IMR-90 (cell line): ENCODE data around the gene FUT1. TPM values are rescaled to one million over a fixed set of nuclear protein-coding genes. Genes with fewer than 3 reads are reported as not detected.

Source experiments
- ATAC-seq: fragments of 200-7000 bp; cut with Tn5 transposase; 2 replicates; pipeline ENCODE4 v1.9.1; 2020; ENCODE audit warnings: low read depth, mild to moderate bottlenecking, moderate library complexity
- BruUV-seq: library from RNA; stranded (reverse); fragments of 400-500 nt; replicated peaks from 2 replicates; lab custom pipeline; 2021; lab: Mats Ljungman, UMichigan
- CTCF ChIA-PET: fragments of 300-600 bp; formaldehyde crosslinking; extraction: SDS; loops from one replicate; lab custom pipeline; 2021; ENCODE audit warnings: antibody characterized with exemption; lab: Yijun Ruan, JAX
- POLR2A ChIA-PET: fragments of 300-600 bp; sonication (Branson Sonifier 250); formaldehyde crosslinking; loops from one replicate; lab custom pipeline; 2022; ENCODE audit warnings: antibody characterized with exemption; ENCODE audit not compliant: unreplicated experiment; lab: Charles Lee
- DNase-seq: peaks from one replicate; pipeline ENCODE4 v3.0.0; 2013
- H2AFZ ChIP-seq: replicated peaks from 2 replicates; pipeline ENCODE3; 2013; ENCODE audit warnings: low read length, mild to moderate bottlenecking; ENCODE audit not compliant: poor library complexity
- H2AK5ac ChIP-seq: 2 replicates; pipeline ENCODE4 v1.6.1; 2013; ENCODE audit warnings: low read depth, low read length, inconsistent platforms
- H2AK9ac ChIP-seq: replicated peaks from 2 replicates; pipeline ENCODE3; 2013; ENCODE audit warnings: mild to moderate bottlenecking, low read depth, low read length, moderate library complexity; ENCODE audit not compliant: poor library complexity
- H2BK120ac ChIP-seq: 2 replicates; pipeline ENCODE4 v1.6.1; 2013; ENCODE audit warnings: low read depth, low read length, inconsistent platforms
- H2BK15ac ChIP-seq: 3 replicates; pipeline ENCODE4 v1.6.1; 2013; ENCODE audit warnings: low read depth, low read length, inconsistent platforms
- H2BK20ac ChIP-seq: 2 replicates; pipeline ENCODE4 v1.6.1; 2013; ENCODE audit warnings: low read depth, mild to moderate bottlenecking, inconsistent platforms, low read length, moderate library complexity
- H2BK5ac ChIP-seq: 2 replicates; pipeline ENCODE4 v1.6.1; 2013; ENCODE audit warnings: mild to moderate bottlenecking, low read depth, low read length, inconsistent platforms; ENCODE audit not compliant: poor library complexity, severe bottlenecking
- H3K14ac ChIP-seq: replicated peaks from 2 replicates; pipeline ENCODE4 v1.6.1; 2013; ENCODE audit warnings: low read depth, low read length, inconsistent platforms
- H3K18ac ChIP-seq: 2 replicates; pipeline ENCODE4 v1.6.1; 2013; ENCODE audit warnings: low read depth, low read length, control low read depth
- H3K23ac ChIP-seq: 2 replicates; pipeline ENCODE4 v1.6.1; 2013; ENCODE audit warnings: low read depth, low read length, inconsistent platforms
- H3K27ac ChIP-seq: 2 replicates; pipeline ENCODE4 v1.5.1; 2013; ENCODE audit warnings: mild to moderate bottlenecking, control low read depth, low read length; ENCODE audit not compliant: insufficient read depth
- H3K27me3 ChIP-seq: 2 replicates; pipeline ENCODE4 v1.6.1; 2013; ENCODE audit warnings: low read length; ENCODE audit not compliant: control insufficient read depth, insufficient read depth
- H3K36me3 ChIP-seq: 2 replicates; pipeline ENCODE4 v1.6.1; 2013; ENCODE audit warnings: low read length, mixed read lengths; ENCODE audit not compliant: control insufficient read depth, insufficient read depth
- H3K4ac ChIP-seq: 2 replicates; pipeline ENCODE4 v1.6.1; 2013; ENCODE audit warnings: low read depth, low read length, inconsistent platforms
- H3K4me1 ChIP-seq: 2 replicates; pipeline ENCODE4 v1.6.1; 2013; ENCODE audit warnings: low read length, mixed read lengths; ENCODE audit not compliant: control insufficient read depth, insufficient read depth
- H3K4me2 ChIP-seq: 2 replicates; pipeline ENCODE4 v1.6.1; 2013; ENCODE audit warnings: low read depth, mild to moderate bottlenecking, control low read depth, low read length, moderate library complexity
- H3K4me3 ChIP-seq: 2 replicates; pipeline ENCODE4 v1.5.1; 2013; ENCODE audit warnings: low read depth, mild to moderate bottlenecking, control low read depth, low read length, moderate library complexity; ENCODE audit not compliant: insufficient read depth
- H3K56ac ChIP-seq: 2 replicates; pipeline ENCODE4 v1.6.1; 2013; ENCODE audit warnings: low read length, inconsistent platforms; ENCODE audit not compliant: insufficient read depth; ENCODE audit errors: extremely low read depth
- H3K79me1 ChIP-seq, 2 experiments: 2 replicates each; pipeline ENCODE4 v1.6.1; 2013; ENCODE audit warnings: low read length in 2 of 2, inconsistent platforms in 1 of 2, low read depth in 1 of 2
- H3K9ac ChIP-seq: 2 replicates; pipeline ENCODE4 v1.6.1; 2013; ENCODE audit warnings: low read depth, low read length, control low read depth
- H3K9me1 ChIP-seq: 2 replicates; pipeline ENCODE4 v1.6.1; 2013; ENCODE audit warnings: low read length, inconsistent platforms; ENCODE audit not compliant: insufficient read depth
- H3K9me3 ChIP-seq: 2 replicates; pipeline ENCODE4 v1.6.1; 2013; ENCODE audit warnings: low read length; ENCODE audit not compliant: control insufficient read depth, insufficient read depth
- H4K20me1 ChIP-seq: 2 replicates; pipeline ENCODE4 v1.6.1; 2013; ENCODE audit warnings: low read length, inconsistent platforms; ENCODE audit not compliant: insufficient read depth
- H4K5ac ChIP-seq: 2 replicates; pipeline ENCODE4 v1.6.1; 2013; ENCODE audit warnings: mild to moderate bottlenecking, low read depth, low read length, control low read depth
- H4K8ac ChIP-seq, 2 experiments: 2 replicates each; pipeline ENCODE4 v1.6.1; 2013; ENCODE audit warnings: low read depth in 2 of 2, low read length in 2 of 2, control low read depth in 1 of 2, inconsistent platforms in 1 of 2
- H4K91ac ChIP-seq: 2 replicates; pipeline ENCODE4 v1.6.1; 2013; ENCODE audit warnings: low read depth, low read length, inconsistent platforms; ENCODE audit not compliant: insufficient read depth
- BHLHE40 ChIP-seq: fragments of 150-350 bp; IDR thresholded peaks from 2 replicates; pipeline ENCODE4 v1.6.1; 2016; ENCODE audit warnings: mild to moderate bottlenecking, low read depth, low read length
- CEBPB ChIP-seq: IDR thresholded peaks from 2 replicates; pipeline ENCODE4 v1.6.1; 2012; ENCODE audit warnings: low read depth, low read length, improper control_type of control experiment
- CHD1 ChIP-seq: IDR thresholded peaks from 2 replicates; pipeline ENCODE4 v1.6.1; 2012; ENCODE audit warnings: low read depth, low read length, improper control_type of control experiment
- FOS ChIP-seq: fragments of 150-350 bp; IDR thresholded peaks from 2 replicates; pipeline ENCODE4 v1.6.1; 2016; ENCODE audit warnings: low read depth, low read length
- MAFK ChIP-seq: IDR thresholded peaks from 2 replicates; pipeline ENCODE4 v1.6.1; 2012; ENCODE audit warnings: low read depth, low read length, improper control_type of control experiment
- MAZ ChIP-seq: IDR thresholded peaks from 2 replicates; pipeline ENCODE4 v1.6.1; 2012; ENCODE audit warnings: low read depth, mild to moderate bottlenecking, low read length, improper control_type of control experiment, moderate library complexity, borderline replicate concordance
- MXI1 ChIP-seq: IDR thresholded peaks from 2 replicates; pipeline ENCODE4 v1.6.1; 2012; ENCODE audit warnings: low read depth, mild to moderate bottlenecking, low read length, moderate library complexity, borderline replicate concordance
- POLR2A ChIP-seq: IDR thresholded peaks from 2 replicates; pipeline ENCODE4 v1.6.1; 2012; ENCODE audit warnings: mild to moderate bottlenecking, low read depth, low read length
- RAD21 ChIP-seq: IDR thresholded peaks from 2 replicates; pipeline ENCODE4 v1.6.1; 2012; ENCODE audit warnings: low read length, improper control_type of control experiment
- RCOR1 ChIP-seq: IDR thresholded peaks from 2 replicates; pipeline ENCODE4 v1.6.1; 2012; ENCODE audit warnings: mild to moderate bottlenecking, low read length, improper control_type of control experiment; ENCODE audit not compliant: insufficient replicate concordance
- WGBS, 2 experiments: methylation state at CpG; one replicate each; pipeline versions ENCODE4 v1.1.5 to v1.1.7; 2013; ENCODE audit warnings: missing lambda C conversion rate in 2 of 2; ENCODE audit not compliant: insufficient read length in 1 of 2; ENCODE audit errors: extremely low coverage in 2 of 2; 5-methylcytosine and 5-hydroxymethylcytosine counted together
- dilution Hi-C: fragments of 300-500 bp; cut with HindIII; formaldehyde crosslinking; loops from one replicate; pipeline ENCODE4 v1.14.3; 2018; ENCODE audit warnings: low sequenced_read_pairs; ENCODE audit not compliant: unreplicated experiment
- in situ Hi-C: fragments of 300-500 bp; cut with MboI; formaldehyde crosslinking; loops from 3 replicates; pipeline ENCODE4 v1.14.3; 2019; ENCODE audit warnings: low sequenced_read_pairs, inconsistent platforms, mixed read lengths
- intact Hi-C: fragments of 100-400 bp; cut with micrococcal nuclease; formaldehyde crosslinking; loops from 2 replicates; pipeline ENCODE4 v1.10.0; 2022
- polyA plus RNA-seq, 3 experiments: library from polyadenylated mRNA; depleted of rRNA; stranded (reverse); fragments of >200 nt; gene quantifications; 2 replicates each; pipeline ENCODE4 v1.2.3, GENCODE V29; 2012; ENCODE audit warnings: low replicate concordance in 1 of 3
- total RNA-seq: library from RNA; depleted of rRNA; stranded (reverse); fragments of >200 nt; gene quantifications from 2 replicates; pipeline ENCODE4 v1.2.3, GENCODE V29; 2012
- TF ChIP-seq, protein P1 (sequence below): fragments of 150-350 bp; IDR thresholded peaks from 2 replicates; pipeline ENCODE4 v1.6.1; 2017; ENCODE audit warnings: mild to moderate bottlenecking, antibody characterized with exemption, low read length, low read depth
- TF ChIP-seq, protein P2 (sequence below): conservative IDR thresholded peaks from 2 replicates; pipeline ENCODE4 v1.5.1; 2012; ENCODE audit warnings: mild to moderate bottlenecking, low read depth, low read length, improper control_type of control experiment
- TF ChIP-seq, protein P3 (sequence below): fragments of 150-350 bp; IDR thresholded peaks from 2 replicates; pipeline ENCODE4 v1.6.1; 2016; ENCODE audit warnings: low read depth, mild to moderate bottlenecking, low read length, moderate library complexity, borderline replicate concordance

The FUT1 gene
- total and polyA plus RNA-seq, 2 of the 4 experiments (the other 2 are of a cell fraction): 0.09 to 0.18 TPM

DNA sequence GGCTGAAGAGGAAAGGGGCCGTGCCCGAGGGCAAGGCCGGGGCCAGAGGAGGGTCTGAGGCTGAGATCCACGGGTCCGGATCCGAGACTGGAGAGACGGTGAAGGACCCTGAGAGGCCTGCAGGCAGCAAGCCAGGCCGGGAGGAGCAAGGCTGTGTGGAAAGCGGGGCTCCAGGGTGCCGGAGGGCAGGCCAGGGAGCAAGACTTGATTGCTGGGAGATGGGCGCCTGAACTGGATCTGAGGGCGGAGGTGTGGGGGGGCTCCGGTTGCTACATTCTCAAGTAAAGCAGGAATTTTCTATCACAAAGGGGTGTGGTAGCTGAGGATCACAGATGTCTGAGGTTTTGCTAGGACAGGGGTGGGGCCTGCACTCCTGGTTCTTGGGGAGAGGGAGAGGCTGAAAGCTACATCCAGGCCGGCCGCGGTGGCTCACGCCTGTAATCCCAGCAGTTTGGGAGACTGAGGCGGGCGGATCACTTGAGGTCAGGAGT lies 36.7 kb downstream of the FUT1 start:
- Histone ChIP-seq H3K14ac (no peak overlapping the region), H4K8ac (no peak overlapping the region), H3K9ac (no peak overlapping the region), H4K91ac (no peak overlapping the region), H3K27me3 (no peaks in the 10 kb centered on the region), H3K27ac (no peak overlapping the region), H3K18ac (no peak overlapping the region), H3K4ac (no peak overlapping the region), H2AK5ac (peak overlapping the region; percentile 97; the same call in 1 of the 2 replicates), H2BK15ac (no peak overlapping the region), H4K20me1 (no peaks in the 10 kb centered on the region), H3K4me2 (no peak overlapping the region), H2BK5ac (no peak overlapping the region), H3K4me1 (peaks cover 15% of the 10 kb centered on the region), H3K9me3 (no peaks in the 10 kb centered on the region), H2AK9ac (peak overlapping the region; percentile 42), H2AFZ (no peak overlapping the region), H3K9me1 (peaks cover 7% of the 10 kb centered on the region; the same call in 1 of the 2 replicates), H3K79me1 (peaks cover 6 to 32% of the 10 kb centered on the region in 2 experiments; a peak in 3 of 4 replicates), H3K23ac (no peak overlapping the region), H2BK120ac (no peak overlapping the region), H4K5ac (no peak overlapping the region), H3K36me3 (no peaks in the 10 kb centered on the region), H3K4me3 (no peak overlapping the region), H2BK20ac (no peak overlapping the region), H3K56ac (no peak overlapping the region)
- intact Hi-C loops: loop anchor here (2.0 kb wide), 1 partner anchor 41 kb away; no protein-coding TSS in a partner anchor
- no TSS peak for BruUV-seq
- 70% methylated on average over 7 of the region's 19 CpGs; no CpG with 5 or more reads in 1 of the 2 experiments for WGBS, 2 experiments
- in situ Hi-C loops: no loop called here
- ATAC-seq (no peak), DNase-seq (no peak)
- dilution Hi-C loops: no loop called here
- POLR2A ChIA-PET: no interaction called here
- TF ChIP-seq CEBPB (no peak), CHD1 (no peak), MXI1 (no peak), RAD21 (no peak), MAZ (no peak), MAFK (no peak), RCOR1 (no peak), BHLHE40 (no peak), FOS (no peak), POLR2A (no peak)
- TF ChIP-seq, protein P1, sequence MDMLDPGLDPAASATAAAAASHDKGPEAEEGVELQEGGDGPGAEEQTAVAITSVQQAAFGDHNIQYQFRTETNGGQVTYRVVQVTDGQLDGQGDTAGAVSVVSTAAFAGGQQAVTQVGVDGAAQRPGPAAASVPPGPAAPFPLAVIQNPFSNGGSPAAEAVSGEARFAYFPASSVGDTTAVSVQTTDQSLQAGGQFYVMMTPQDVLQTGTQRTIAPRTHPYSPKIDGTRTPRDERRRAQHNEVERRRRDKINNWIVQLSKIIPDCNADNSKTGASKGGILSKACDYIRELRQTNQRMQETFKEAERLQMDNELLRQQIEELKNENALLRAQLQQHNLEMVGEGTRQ: no peak
- TF ChIP-seq, protein P2, sequence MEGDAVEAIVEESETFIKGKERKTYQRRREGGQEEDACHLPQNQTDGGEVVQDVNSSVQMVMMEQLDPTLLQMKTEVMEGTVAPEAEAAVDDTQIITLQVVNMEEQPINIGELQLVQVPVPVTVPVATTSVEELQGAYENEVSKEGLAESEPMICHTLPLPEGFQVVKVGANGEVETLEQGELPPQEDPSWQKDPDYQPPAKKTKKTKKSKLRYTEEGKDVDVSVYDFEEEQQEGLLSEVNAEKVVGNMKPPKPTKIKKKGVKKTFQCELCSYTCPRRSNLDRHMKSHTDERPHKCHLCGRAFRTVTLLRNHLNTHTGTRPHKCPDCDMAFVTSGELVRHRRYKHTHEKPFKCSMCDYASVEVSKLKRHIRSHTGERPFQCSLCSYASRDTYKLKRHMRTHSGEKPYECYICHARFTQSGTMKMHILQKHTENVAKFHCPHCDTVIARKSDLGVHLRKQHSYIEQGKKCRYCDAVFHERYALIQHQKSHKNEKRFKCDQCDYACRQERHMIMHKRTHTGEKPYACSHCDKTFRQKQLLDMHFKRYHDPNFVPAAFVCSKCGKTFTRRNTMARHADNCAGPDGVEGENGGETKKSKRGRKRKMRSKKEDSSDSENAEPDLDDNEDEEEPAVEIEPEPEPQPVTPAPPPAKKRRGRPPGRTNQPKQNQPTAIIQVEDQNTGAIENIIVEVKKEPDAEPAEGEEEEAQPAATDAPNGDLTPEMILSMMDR: no peak
- TF ChIP-seq, protein P3, sequence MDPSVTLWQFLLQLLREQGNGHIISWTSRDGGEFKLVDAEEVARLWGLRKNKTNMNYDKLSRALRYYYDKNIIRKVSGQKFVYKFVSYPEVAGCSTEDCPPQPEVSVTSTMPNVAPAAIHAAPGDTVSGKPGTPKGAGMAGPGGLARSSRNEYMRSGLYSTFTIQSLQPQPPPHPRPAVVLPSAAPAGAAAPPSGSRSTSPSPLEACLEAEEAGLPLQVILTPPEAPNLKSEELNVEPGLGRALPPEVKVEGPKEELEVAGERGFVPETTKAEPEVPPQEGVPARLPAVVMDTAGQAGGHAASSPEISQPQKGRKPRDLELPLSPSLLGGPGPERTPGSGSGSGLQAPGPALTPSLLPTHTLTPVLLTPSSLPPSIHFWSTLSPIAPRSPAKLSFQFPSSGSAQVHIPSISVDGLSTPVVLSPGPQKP: no peak
- CTCF ChIA-PET: interaction anchor here (0.7 to 1.5 kb wide), 3 partner anchors 40 to 278 kb away, joined by 3 read pairs; partner anchors contain the start of genes GYS1 and RUVBL2
